Uterus (tissue), 2 donors: ENCODE data around the gene CADM2.

ENCODE experiments used
- POLR2A ChIP-seq, 2 donors: fragments of 450-650 bp; IDR thresholded peaks; one replicate each; pipeline ENCODE4 v1.6.1; 2016; ENCODE audit warnings: antibody characterized with exemption in 2 of 2, mild to moderate bottlenecking in 1 of 2, moderate library complexity in 1 of 2
- TF ChIP-seq, protein P1 (sequence below), 4 experiments: fragments of 200-600 bp in 2 of 4; fragments of 450-650 bp in 2 of 4; sonication (generic) in 2 of 4; IDR thresholded peaks; one replicate each; pipeline ENCODE4 v1.5.1; 2016 to 2019; ENCODE audit warnings: antibody characterized with exemption in 4 of 4, mild to moderate bottlenecking in 2 of 4, moderate library complexity in 1 of 4

DNA sequence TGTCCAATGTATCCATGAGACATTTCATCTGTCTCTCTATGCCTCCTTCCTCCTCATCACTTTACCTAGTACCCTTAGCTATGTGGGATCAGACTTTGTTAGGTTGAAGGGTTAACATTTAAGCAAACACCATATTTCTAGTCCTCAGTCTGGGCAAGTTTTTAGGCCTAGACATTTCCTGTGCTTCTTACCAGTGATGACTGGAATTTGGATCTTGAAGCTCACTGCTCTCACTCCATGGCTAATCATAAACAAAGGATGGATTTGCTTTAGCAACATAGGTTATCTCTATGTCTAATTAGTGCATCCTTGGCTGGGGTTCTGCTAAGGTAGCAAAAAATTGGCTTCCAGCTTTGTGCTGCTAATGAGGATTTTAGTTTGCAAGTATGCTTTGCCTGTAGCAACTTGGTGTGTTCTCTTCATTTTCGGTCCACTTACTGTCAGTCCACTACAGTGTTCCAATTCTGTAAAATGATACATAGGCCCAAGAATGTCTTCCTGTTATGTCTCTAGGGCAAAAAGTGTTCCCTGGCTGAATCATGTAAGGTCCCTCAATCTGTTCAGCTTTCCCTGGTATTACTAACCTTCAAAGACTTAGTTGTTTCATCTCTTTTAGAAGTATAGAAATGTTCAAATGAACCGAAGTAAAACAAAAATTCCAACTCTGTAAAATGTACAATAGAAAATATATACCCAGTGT is 615.4 kb downstream of the CADM2 start:
- TF ChIP-seq, protein P1, sequence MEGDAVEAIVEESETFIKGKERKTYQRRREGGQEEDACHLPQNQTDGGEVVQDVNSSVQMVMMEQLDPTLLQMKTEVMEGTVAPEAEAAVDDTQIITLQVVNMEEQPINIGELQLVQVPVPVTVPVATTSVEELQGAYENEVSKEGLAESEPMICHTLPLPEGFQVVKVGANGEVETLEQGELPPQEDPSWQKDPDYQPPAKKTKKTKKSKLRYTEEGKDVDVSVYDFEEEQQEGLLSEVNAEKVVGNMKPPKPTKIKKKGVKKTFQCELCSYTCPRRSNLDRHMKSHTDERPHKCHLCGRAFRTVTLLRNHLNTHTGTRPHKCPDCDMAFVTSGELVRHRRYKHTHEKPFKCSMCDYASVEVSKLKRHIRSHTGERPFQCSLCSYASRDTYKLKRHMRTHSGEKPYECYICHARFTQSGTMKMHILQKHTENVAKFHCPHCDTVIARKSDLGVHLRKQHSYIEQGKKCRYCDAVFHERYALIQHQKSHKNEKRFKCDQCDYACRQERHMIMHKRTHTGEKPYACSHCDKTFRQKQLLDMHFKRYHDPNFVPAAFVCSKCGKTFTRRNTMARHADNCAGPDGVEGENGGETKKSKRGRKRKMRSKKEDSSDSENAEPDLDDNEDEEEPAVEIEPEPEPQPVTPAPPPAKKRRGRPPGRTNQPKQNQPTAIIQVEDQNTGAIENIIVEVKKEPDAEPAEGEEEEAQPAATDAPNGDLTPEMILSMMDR (IDR thresholded peaks at IDR 0.05): no peak
- TF ChIP-seq POLR2A (IDR thresholded peaks at IDR 0.05): no peak
